Activated CD8-positive, alpha-beta T cell treated with anti-CD3 and anti-CD28 coated beads, Interleukin-2, amount 10 ng/mL, durations not matched to agents 7 days and 5 days (primary cell): ENCODE measurements around the gene MYO7B. TPM values are rescaled to one million over a fixed set of nuclear protein-coding genes. Genes with fewer than 3 reads are reported as not detected.
A peak's percentile ranks its signal among the peaks of the same experiment; 100 is the strongest.

Source experiments
- ATAC-seq: fragments of 150-1000 bp; cut with Tn5 transposase; one replicate; pipeline ENCODE4 v1.10.0; 2021; ENCODE audit warnings: moderate library complexity
- CTCF ChIA-PET: fragments of 350-600 bp; sonication (Branson Sonifier 250); formaldehyde crosslinking; loops from one replicate; lab custom pipeline; 2021; ENCODE audit warnings: antibody characterized with exemption; lab: Charles Lee
- POLR2A ChIA-PET: fragments of 350-600 bp; sonication (Branson Sonifier 250); formaldehyde crosslinking; loops from one replicate; lab custom pipeline; 2021; ENCODE audit warnings: antibody characterized with exemption; lab: Charles Lee
- DNase-seq: peaks from one replicate; pipeline ENCODE4 v3.0.0-alpha.2; 2020
- H3K27ac Mint-ChIP-seq: one replicate; pipeline ENCODE4 v1.8.0; 2021; ENCODE audit warnings: mild to moderate bottlenecking, mixed read lengths
- H3K27me3 Mint-ChIP-seq: one replicate; pipeline ENCODE4 v1.8.0; 2021; ENCODE audit warnings: low read depth, mixed read lengths
- H3K36me3 Mint-ChIP-seq: one replicate; pipeline ENCODE4 v1.8.0; 2021; ENCODE audit warnings: low read depth, mixed read lengths
- H3K4me1 Mint-ChIP-seq: one replicate; pipeline ENCODE4 v1.8.0; 2021; ENCODE audit warnings: low read depth, mixed read lengths
- H3K4me3 Mint-ChIP-seq: one replicate; pipeline ENCODE4 v1.8.0; 2021; ENCODE audit warnings: mild to moderate bottlenecking, mixed read lengths
- H3K9me3 Mint-ChIP-seq: one replicate; pipeline ENCODE4 v1.8.0; 2022; ENCODE audit warnings: mixed read lengths; ENCODE audit not compliant: insufficient read depth
- total RNA-seq, 2 experiments: library from RNA; stranded (reverse); gene quantifications; one replicate each; pipeline ENCODE4 v1.2.3, GENCODE V29; 2021

The MYO7B gene
- total RNA-seq, 2 experiments from 2014 or later, result 0.82 to 1.2 TPM

DNA sequence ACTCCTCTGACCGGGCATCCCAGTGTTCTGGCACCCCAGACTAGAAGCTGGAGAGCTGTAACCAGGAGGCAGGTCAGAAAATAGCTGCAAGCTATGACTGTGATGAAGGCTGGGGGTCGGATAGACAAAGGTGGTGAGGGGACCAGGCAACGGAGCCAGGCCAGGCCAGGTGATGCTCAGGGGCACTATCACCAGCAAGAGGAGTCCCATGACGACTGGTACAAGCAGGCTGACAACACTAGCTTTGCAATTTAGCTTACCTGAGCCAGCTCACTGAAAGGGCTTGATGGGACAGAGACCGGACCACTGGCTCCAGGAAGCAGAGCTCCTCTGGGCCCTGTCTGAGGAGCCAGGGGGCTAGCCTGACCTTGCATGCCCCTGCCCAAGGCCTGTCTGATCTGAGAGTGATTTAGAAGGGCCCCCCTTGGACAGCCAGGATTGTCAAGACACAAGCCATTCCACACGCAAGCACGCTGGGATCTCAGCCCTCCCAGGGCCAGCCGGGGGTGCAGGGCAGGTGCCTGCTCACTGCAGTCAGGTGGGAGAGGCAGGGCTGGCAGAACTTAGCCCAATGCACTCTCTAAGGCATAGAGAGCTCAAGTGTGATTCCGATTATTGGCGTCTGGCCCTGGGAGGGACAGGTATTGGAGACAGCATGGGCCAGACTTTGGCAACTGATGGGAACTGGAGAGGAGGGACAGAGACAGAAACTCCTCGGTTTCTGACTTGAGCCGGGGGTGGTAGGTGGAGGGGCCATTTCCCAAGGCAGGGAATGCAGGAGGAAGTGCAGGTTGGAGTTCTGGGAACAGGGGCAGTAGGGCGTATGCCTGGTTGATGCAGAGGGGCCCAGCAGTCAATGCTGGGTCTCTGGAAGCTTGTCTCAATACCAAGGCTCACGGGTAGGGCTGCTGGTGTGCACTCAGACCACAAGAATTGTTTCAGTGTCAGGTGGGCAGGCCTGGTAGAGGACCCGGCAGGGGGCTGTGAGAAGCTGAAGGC is 47.7 kb downstream of the MYO7B start:
- no peaks in the 10 kb centered on the region for H3K9me3 Mint-ChIP-seq
- H3K4me1 Mint-ChIP-seq, result peaks cover 6% of the 10 kb centered on the region
- no peak for DNase-seq
- H3K27me3 Mint-ChIP-seq, result peaks cover 4% of the 10 kb centered on the region
- no peak overlapping the region for H3K4me3 Mint-ChIP-seq
- H3K27ac Mint-ChIP-seq, result peak overlapping the region; percentile 22
- POLR2A ChIA-PET, result no interaction called here
- CTCF ChIA-PET, result interaction anchor here (1.0 to 2.0 kb wide), 2 partner anchors 8 to 67 kb away, joined by 3 to 15 read pairs; no protein-coding TSS in a partner anchor
- ATAC-seq, result no peak
- H3K36me3 Mint-ChIP-seq, result no peaks in the 10 kb centered on the region

GRCh38 chr2:127584047-127584446 is 48.6 kb downstream of the MYO7B start:
- no peak for ATAC-seq
- Mint-ChIP-seq H3K9me3 (no peaks in the 10 kb centered on the region), H3K27me3 (peaks cover 2% of the 10 kb centered on the region)

GRCh38 chr2:127584516-127585033 is 49.1 kb downstream of the MYO7B start:
- POLR2A ChIA-PET, result no interaction called here
- Mint-ChIP-seq H3K27ac (no peak overlapping the region), H3K36me3 (no peaks in the 10 kb centered on the region), H3K4me3 (no peak overlapping the region), H3K4me1 (peaks cover 6% of the 10 kb centered on the region), H3K27me3 (no peaks in the 10 kb centered on the region), H3K9me3 (no peaks in the 10 kb centered on the region)
- ATAC-seq, result no peak
- CTCF ChIA-PET, result no interaction called here
- DNase-seq, result no peak

More at GRCh38 chr2:127584047-127584446, 48.6 kb downstream of the MYO7B start:
- Mint-ChIP-seq H3K4me1 (peaks cover 6% of the 10 kb centered on the region), H3K36me3 (no peaks in the 10 kb centered on the region), H3K27ac (no peak overlapping the region), H3K4me3 (no peak overlapping the region)
- ChIA-PET POLR2A (no interaction called here), CTCF (interaction anchor here (1.0 kb wide), 1 partner anchor 66 kb away, joined by 3 read pairs; no protein-coding TSS in a partner anchor)
- no peak for DNase-seq

- POLR2A ChIA-PET, result no interaction called here
- Mint-ChIP-seq H3K9me3 (no peaks in the 10 kb centered on the region), H3K27me3 (no peaks in the 10 kb centered on the region), H3K36me3 (no peaks in the 10 kb centered on the region), H3K4me3 (no peak overlapping the region), H3K27ac (no peak overlapping the region), H3K4me1 (peaks cover 4% of the 10 kb centered on the region)
- ATAC-seq (no peak), DNase-seq (no peak)
- CTCF ChIA-PET, result no interaction called here
Observed at GRCh38 chr2:127585270-127585807, 49.9 kb downstream of the MYO7B start.

- Mint-ChIP-seq H3K4me1 (peaks cover 1% of the 10 kb centered on the region), H3K4me3 (no peak overlapping the region), H3K27me3 (no peaks in the 10 kb centered on the region), H3K9me3 (no peaks in the 10 kb centered on the region), H3K27ac (no peak overlapping the region), H3K36me3 (no peaks in the 10 kb centered on the region)
- CTCF ChIA-PET, result no interaction called here
- ATAC-seq, result no peak
- DNase-seq, result no peak
- POLR2A ChIA-PET, result no interaction called here
Observed at GRCh38 chr2:127586136-127586535, 50.7 kb downstream of the MYO7B start.

GRCh38 chr2:127586746-127587295 is 51.3 kb downstream of the MYO7B start:
- H3K4me1 Mint-ChIP-seq, result peaks cover 3% of the 10 kb centered on the region
- no peak overlapping the region for H3K4me3 Mint-ChIP-seq
- DNase-seq (no peak), ATAC-seq (no peak)
- no peak overlapping the region for H3K27ac Mint-ChIP-seq
- no peaks in the 10 kb centered on the region for H3K27me3 Mint-ChIP-seq
- H3K36me3 Mint-ChIP-seq, result no peaks in the 10 kb centered on the region
- ChIA-PET POLR2A (no interaction called here), CTCF (no interaction called here)
- H3K9me3 Mint-ChIP-seq, result no peaks in the 10 kb centered on the region

DNA sequence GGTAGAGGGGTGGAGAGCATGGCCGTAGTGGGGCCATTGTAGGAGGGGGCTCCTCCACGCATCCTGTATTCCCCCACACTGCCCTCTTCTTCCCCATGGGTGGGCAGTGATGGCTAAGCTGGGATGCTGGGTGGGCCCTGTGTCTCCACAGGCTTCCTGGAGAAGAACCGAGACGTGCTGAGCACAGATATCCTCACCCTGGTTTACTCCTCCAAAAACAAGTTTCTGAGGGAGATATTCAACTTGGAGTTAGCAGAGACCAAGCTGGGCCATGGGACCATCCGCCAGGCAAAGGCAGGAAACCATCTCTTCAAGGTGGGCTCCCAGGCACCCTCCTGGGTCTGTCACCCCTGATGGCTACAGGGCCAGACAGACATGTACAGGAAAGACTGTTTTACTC is 52.8 kb downstream of the MYO7B start:
- H3K4me1 Mint-ChIP-seq, result peaks cover 3% of the 10 kb centered on the region
- no peak for DNase-seq
- H3K27ac Mint-ChIP-seq, result no peak overlapping the region
- ATAC-seq, result no peak
- H3K4me3 Mint-ChIP-seq, result no peak overlapping the region
- POLR2A ChIA-PET, result no interaction called here
- no peaks in the 10 kb centered on the region for H3K36me3 Mint-ChIP-seq
- no peaks in the 10 kb centered on the region for H3K27me3 Mint-ChIP-seq
- CTCF ChIA-PET, result no interaction called here
- H3K9me3 Mint-ChIP-seq, result no peaks in the 10 kb centered on the region

- ChIA-PET POLR2A (no interaction called here), CTCF (interaction anchor here (5.2 kb wide), 1 partner anchor 61 kb away, joined by 174 read pairs; no protein-coding TSS in a partner anchor)
- Mint-ChIP-seq H3K27me3 (no peaks in the 10 kb centered on the region), H3K27ac (no peak overlapping the region), H3K4me3 (no peak overlapping the region), H3K36me3 (no peaks in the 10 kb centered on the region), H3K9me3 (no peaks in the 10 kb centered on the region), H3K4me1 (peaks cover 3% of the 10 kb centered on the region)
- ATAC-seq (no peak), DNase-seq (no peak)
Observed at GRCh38 chr2:127589358-127589757, 53.9 kb downstream of the MYO7B start.

GRCh38 chr2:127589841-127590240 is 54.4 kb downstream of the MYO7B start:
- Mint-ChIP-seq H3K27me3 (no peaks in the 10 kb centered on the region), H3K9me3 (no peaks in the 10 kb centered on the region), H3K36me3 (no peaks in the 10 kb centered on the region), H3K27ac (no peak overlapping the region), H3K4me3 (no peak overlapping the region), H3K4me1 (peaks cover 3% of the 10 kb centered on the region)
- no peak for ATAC-seq
- CTCF ChIA-PET, result interaction anchor here (1.9 to 5.2 kb wide), 3 partner anchors 9 to 87 kb away, joined by 8 to 174 read pairs (median 13); partner anchors contain the start of gene LIMS2
- no peak for DNase-seq
- POLR2A ChIA-PET, result no interaction called here

DNA sequence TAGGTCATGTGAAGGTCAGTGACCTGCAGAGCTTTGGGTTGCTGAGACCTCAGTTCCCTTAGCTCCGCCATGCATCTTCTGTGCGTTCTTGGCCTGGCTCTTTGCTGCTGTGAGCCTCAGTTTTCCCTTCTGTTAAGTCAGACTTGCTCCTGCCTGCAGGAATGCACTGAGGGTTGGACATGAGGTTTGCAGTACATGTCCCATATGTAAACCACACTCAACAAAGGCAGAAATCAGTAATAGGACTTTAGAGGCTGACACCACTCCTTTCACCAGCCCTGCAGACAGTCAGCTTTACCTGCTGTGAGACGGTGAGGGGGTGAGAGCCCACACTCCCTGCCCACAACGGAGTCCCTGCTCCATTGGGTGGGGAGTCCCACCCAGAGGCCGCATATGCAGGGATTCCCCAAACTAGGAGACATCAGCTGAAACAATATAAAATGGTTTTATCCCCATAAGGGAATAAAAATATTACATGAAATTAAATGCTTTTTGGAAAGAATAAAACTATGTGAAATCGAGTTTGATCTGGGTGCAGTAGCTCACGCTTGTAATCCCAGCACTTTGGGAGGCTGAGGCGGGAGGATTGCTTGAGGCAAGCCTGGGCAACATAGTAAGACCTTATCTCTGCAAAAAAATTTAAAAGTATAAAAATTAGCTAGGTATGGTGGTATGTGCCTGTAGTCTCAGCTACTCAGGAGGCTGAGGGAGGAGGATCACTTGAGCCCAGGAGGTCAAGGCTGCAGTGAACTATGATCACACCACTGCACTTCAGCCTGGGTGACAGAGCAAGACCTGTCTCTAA is 55.1 kb downstream of the MYO7B start:
- H3K4me3 Mint-ChIP-seq, result no peak overlapping the region
- H3K9me3 Mint-ChIP-seq, result no peaks in the 10 kb centered on the region
- peaks cover 3% of the 10 kb centered on the region for H3K4me1 Mint-ChIP-seq
- no peak overlapping the region for H3K27ac Mint-ChIP-seq
- H3K27me3 Mint-ChIP-seq, result peaks cover 2% of the 10 kb centered on the region
- ChIA-PET CTCF (interaction anchor here (0.6 to 5.2 kb wide), 55 partner anchors 8 to 711 kb away, joined by 3 to 174 read pairs (median 5); partner anchors contain the start of genes GPR17, IWS1, LIMS2 and MAP3K2), POLR2A (interaction anchor here (0.7 to 1.3 kb wide), 6 partner anchors 58 to 113 kb away, joined by 3 to 5 read pairs (median 4); partner anchors contain the start of gene IWS1)
- ATAC-seq, result no peak
- no peak for DNase-seq
- H3K36me3 Mint-ChIP-seq, result no peaks in the 10 kb centered on the region
